Forelimb muscle (tissue), 1 donor: ENCODE results near the gene BGLAP. TPM values are rescaled to one million over a fixed set of nuclear protein-coding genes. Genes with fewer than 3 reads are reported as not detected.

Source experiments
- DNase-seq: peaks from one replicate; pipeline ENCODE4 v3.0.0-alpha.2; 2013; ENCODE audit warnings: low read depth
- polyA plus RNA-seq: library from polyadenylated mRNA; unstranded; fragments of 120-200 nt; gene quantifications from one replicate; pipeline ENCODE4 v1.2.1, GENCODE V29; 2013; ENCODE audit not compliant: insufficient read length

Gene BGLAP
- polyA plus RNA-seq, 1 donor = 3.1 TPM

DNA sequence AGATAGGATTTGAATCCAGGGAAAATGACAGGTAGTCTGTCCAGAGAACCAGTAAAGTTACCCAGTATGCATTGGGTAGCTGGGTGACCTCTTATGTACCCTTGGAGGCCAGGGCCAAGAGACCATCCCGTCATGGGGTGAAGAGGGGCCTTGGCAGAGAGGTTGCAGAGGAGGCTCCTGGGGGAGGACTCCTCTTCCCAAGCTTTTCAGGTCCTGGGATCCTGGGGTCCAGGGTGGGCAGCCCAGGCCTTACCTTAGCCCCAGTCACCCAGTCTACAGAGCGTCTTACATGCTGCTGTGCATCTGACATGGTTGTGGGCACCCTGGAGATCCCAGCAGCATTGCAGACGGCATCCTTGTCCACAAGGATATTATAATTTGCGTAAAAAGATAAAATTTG lies 15.2 kb upstream of the BGLAP start:
- DNase-seq = no peak

GRCh38 chr1:156228501-156228900 lies 13.5 kb upstream of the BGLAP start:
- DNase-seq = no peak

DNA sequence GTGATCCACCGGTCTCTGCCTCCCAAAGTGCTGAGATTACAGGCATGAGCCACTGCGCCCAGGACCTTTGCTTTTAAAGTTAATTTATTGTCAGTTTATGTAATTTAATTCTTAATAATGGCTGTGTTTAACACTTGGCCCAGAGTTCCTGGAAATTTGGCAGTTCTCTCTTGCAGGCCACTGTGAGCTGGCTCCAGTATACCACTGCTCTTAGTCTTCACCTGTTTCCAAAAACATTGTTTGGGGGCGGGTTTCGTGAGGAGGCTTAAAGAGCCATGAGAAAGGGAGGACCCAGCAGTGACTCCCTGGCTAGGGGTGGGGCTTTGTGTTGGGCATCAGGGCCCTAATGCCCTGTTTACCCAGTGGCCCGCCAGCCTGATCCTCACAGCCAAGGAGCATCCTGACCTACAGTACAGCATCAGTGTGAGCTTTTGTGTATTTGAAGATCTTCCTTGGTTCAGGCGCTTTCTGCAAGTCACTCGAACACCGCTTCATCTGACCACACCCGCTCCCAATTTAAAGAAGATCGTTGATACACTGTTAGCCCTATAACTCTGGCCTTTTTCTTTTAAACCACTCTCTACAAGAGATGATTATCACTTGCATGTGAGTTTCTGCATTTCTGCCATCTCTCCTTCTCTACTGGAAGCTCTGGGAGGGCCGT lies 12.0 kb upstream of the BGLAP start:
- DNase-seq = no peak

DNA sequence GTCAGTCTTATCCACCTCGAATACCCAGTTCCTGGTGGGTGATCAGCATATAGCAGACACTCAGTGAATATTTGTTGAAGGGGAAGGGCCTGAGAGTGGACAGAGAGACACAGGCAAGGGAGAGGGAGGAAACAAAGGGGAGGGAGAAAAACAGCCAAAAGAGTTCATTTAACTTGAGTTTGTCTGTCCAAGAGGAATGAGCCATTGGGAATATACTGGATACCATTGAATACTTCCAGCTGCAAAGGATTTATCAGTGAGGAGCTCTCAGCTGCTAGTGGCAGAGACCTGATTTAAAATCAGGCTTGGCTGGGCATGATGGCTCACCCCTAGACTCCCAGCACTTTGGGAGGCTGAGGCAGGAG lies 11.5 kb upstream of the BGLAP start:
- peak; percentile 56 for DNase-seq

DNA sequence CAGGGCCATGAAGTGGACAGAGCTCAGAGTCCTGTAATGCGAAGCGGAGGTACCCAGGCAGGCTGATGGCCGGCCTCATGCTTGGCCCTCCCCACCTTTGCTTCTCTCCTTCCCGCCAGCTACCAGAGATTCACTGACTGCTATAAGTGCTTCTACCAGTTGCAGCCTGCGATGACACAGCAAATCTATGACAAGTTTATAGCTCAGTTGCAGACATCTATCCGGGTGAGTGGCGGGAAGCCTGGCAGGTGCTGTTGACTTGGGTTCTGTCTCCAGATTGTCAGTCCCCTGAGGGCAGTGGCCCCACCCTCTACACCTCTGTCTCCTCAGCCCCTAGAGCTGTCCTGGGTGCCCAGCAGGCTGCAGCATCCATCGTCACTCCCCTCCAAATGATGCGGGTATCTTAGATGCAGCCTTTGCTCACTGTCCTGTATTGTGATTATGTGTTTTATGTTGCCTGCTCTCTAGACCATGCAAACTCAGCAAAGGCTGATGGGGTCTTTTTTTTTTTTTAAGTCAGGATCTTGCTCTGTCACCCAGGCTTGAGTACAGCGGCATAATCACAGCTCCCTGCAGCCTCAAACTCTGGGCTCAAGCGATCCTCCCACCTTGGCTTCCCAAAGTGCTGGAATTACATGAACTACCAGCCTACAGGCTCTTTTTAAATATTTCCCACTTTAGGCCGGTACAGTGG lies 9.6 kb upstream of the BGLAP start:
- DNase-seq = no peak

- no peak for DNase-seq
Observed at GRCh38 chr1:156233426-156234127, 8.4 kb upstream of the BGLAP start.

DNA sequence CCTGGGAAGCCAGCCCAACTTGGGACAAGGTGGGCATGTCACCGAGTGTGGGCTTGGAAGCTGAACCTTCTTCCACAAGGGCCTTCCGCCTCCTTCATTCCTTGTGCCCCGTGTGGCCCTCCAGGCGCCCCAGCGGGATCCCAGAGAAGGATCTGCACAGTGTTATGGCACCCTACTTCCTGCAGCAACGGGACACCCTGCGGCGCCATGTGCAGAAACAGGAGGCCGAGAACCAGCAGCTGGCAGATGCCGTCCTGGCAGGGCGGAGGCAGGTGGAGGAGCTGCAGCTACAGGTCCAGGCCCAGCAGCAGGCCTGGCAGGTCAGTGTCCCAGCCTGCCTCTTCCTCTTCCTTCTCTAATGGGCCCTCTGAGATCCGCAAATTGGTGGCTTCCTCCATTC lies 5.8 kb upstream of the BGLAP start:
- DNase-seq = no peak

- DNase-seq = no peak
Observed at GRCh38 chr1:156238248-156238647, 3.7 kb upstream of the BGLAP start.

GRCh38 chr1:156241311-156241811 lies 623 bp upstream of the BGLAP start:
- no peak for DNase-seq

DNA sequence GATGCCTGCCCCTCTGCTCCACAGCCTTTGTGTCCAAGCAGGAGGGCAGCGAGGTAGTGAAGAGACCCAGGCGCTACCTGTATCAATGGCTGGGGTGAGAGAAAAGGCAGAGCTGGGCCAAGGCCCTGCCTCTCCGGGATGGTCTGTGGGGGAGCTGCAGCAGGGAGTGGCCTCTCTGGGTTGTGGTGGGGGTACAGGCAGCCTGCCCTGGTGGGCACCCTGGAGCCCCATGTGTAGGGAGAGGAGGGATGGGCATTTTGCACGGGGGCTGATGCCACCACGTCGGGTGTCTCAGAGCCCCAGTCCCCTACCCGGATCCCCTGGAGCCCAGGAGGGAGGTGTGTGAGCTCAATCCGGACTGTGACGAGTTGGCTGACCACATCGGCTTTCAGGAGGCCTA lies 754 bp downstream of the BGLAP start:
- no peak for DNase-seq

DNA sequence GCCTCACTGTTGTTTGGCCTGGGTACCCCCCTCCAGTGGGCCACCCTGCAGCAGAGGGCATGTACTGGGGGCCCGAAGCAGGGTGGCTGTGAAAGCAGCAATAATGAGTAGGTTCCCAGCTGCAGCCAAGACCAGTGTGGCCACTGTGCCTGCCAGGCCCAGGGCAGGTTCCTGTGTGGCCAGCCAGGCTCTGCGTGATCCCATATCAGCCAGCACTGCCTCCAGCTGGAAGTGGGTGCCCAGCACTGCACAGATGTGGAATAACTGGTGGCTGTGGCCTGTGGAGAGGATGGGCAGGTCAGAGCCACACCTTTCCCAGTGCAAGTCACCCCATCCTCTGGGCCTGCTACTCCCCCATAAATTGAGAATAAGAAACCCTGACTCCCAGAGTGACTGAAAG lies 2.1 kb downstream of the BGLAP start:
- DNase-seq = no peak

DNA sequence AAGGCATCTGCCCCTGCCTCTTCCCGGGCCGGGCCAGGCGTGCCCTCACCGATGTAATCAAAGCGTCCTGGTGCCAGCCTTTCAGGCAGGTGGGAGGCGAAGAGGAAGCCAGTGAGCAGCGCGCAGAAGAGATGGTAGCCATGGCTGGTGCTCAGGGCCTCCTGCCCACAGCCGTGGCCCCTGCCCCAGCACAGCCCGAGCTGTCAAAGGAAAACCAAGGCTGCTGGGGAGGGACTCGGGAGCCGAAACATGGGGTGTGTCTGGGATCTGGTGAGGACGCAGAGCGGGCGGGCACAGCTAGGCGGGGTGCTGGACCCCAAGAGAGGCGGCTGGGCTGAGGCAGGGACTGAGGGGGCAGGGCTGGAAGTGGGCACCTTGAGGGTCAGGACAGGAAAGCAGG lies 2.7 kb downstream of the BGLAP start:
- DNase-seq = no peak

DNA sequence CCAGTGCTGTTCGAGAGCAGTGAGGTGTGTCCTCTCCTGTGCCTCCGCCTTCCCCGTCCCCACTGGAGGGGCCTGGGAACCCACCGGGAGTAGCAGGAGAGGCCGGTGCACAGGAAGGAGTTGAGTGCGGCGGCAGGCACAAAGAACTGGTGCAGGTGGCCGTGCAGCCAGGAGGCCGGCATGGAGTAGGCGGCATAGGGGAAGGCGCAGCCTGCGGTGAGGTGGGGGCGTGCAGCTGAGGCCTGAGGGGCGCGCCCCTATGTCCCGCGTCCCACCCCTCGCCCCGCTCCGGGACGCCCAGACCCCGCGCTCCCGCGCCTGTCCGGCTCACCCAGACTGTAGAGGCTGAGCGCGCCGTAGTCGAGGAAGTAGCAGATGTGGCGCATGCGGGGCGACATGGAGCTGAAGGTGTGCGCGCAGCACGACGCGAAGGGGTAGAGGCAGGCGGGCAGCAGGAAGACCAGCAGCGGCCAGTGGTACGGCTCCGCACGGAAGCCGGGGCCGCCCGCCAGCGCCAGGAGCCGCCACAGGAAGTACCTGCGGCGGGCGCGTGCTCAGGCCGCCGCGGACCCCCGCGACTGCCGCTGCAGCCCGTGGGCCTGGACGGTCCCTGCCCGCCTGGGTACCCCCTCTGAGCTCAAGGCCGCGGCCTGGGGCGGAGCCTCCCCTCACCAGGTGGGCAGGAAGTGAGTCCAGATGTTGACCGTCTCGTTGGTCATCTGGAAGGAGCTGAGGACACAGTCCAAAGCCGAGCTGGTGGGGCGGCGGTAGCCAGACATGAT lies 3.7 kb downstream of the BGLAP start:
- no peak for DNase-seq

GRCh38 chr1:156246241-156246780 lies 4.3 kb downstream of the BGLAP start:
- no peak for DNase-seq

- DNase-seq = no peak
Observed at GRCh38 chr1:156246781-156247459, 4.9 kb downstream of the BGLAP start.

- DNase-seq = no peak
Observed at GRCh38 chr1:156247460-156248322, 5.7 kb downstream of the BGLAP start, which contains the start of gene PAQR6. PAQR6 (minus strand) TSS chr1:156248056; CDS start chr1:156246731, 1,325 bp downstream.

DNA sequence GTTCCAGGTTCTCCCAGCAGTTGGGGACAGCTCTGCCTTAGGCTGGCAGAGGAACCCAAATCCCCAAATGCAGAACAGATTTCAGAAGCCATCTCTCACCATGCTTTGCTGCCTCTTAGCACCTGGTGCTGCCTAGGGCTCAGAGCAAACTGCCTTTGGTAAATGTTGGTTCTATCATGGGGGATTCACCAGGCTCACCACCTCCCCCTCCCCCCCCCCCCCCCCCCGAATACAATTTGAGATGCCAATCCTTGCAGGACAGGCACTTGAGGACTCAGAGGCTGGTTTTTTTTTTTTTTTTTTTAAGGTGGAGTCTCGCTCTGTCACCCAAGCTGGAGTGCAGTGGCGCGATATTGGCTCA lies 6.3 kb downstream of the BGLAP start:
- no peak for DNase-seq

DNA sequence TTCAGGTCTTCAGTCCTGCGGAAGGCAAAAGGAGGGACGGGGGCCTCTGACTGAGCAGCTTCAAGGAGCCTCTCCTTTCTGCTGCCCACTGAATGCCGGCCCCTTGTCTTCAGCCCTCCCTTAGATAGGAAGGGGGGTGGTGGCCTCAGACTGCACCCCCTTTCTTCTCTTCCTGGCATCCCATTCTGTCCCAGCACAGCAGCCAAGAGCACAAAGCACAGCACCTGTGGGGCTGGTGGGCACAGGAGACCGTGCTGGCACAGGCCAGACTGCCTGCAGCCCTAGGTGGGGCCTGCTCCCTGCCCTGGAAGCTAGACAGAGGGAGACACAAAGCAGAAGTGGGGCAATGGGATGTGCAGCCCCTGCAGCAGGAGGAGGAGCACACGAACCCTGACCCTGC lies 7.6 kb downstream of the BGLAP start:
- DNase-seq = no peak

GRCh38 chr1:156251527-156251926 lies 9.5 kb downstream of the BGLAP start:
- no peak for DNase-seq

GRCh38 chr1:156253634-156254033 lies 11.7 kb downstream of the BGLAP start:
- DNase-seq = no peak
